ENCODE data around the gene ANKRD2. TPM values are rescaled to one million over a fixed set of nuclear protein-coding genes. Genes with fewer than 3 reads are reported as not detected.

Gene ANKRD2
- total and polyA plus RNA-seq, 4 donors = 1.2 to 3.1 (median 3.0) TPM; not detected in 1

GRCh38 chr10:97590082-97590747 lies 17.6 kb downstream of the ANKRD2 start:
- Histone ChIP-seq H3K27me3 (ENCODE audit: control insufficient read depth in 3 of 3, insufficient read depth in 3 of 3, low read length in 2 of 3) (no peaks in the 10 kb centered on the region), H3K9ac (ENCODE audit: insufficient read depth in 1 of 2, low read length in 2 of 2) (no peak overlapping the region)
- DNase-seq = no peak

GRCh38 chr10:97590748-97591495 lies 18.3 kb downstream of the ANKRD2 start:
- no peak for ATAC-seq (ENCODE audit: insufficient read depth, low FRiP score)
- H3K27me3 ChIP-seq (ENCODE audit: control insufficient read depth in 3 of 3, insufficient read depth in 3 of 3, low read length in 2 of 3) = no peaks in the 10 kb centered on the region
- WGBS, 2 donors = 74 to 77% methylated on average over 5 of the region's 5 CpGs
- no peak overlapping the region for H3K4me3 ChIP-seq
- peaks cover 0 to under 1% (median 0%) of the 10 kb centered on the region in 5 donors for H3K4me1 ChIP-seq (ENCODE audit: control insufficient read depth in 5 of 5, insufficient read depth in 5 of 5, low read length in 5 of 5)
- no peaks in the 10 kb centered on the region for H3K9me3 ChIP-seq (ENCODE audit: control insufficient read depth in 4 of 4, insufficient read depth in 3 of 4, low read length in 3 of 4)
- H3K36me3 ChIP-seq (ENCODE audit: control insufficient read depth in 4 of 4, insufficient read depth in 4 of 4, low read length in 4 of 4) = no peaks in the 10 kb centered on the region
- H3K27ac ChIP-seq (ENCODE audit: low read depth in 1 of 2, low read length in 1 of 2) = no peak overlapping the region
- no peak overlapping the region for H3K9ac ChIP-seq (ENCODE audit: insufficient read depth in 1 of 2, low read length in 2 of 2)
- TF ChIP-seq CTCF (IDR thresholded peaks at IDR 0.05; ENCODE audit: control extremely low read depth, extremely low read depth) = no peak
- no peak for DNase-seq

More at GRCh38 chr10:97590082-97590747, 17.6 kb downstream of the ANKRD2 start:
- WGBS, 2 donors = 90 to 95% methylated on average over 15 of the region's 15 CpGs
- H3K4me1 ChIP-seq (ENCODE audit: control insufficient read depth in 5 of 5, insufficient read depth in 5 of 5, low read length in 5 of 5) = peaks cover 0 to 3% (median 0%) of the 10 kb centered on the region in 5 donors
- H3K36me3 ChIP-seq (ENCODE audit: control insufficient read depth in 4 of 4, insufficient read depth in 4 of 4, low read length in 4 of 4) = no peaks in the 10 kb centered on the region
- no peak overlapping the region for H3K27ac ChIP-seq (ENCODE audit: low read depth in 1 of 2, low read length in 1 of 2)
- H3K4me3 ChIP-seq = no peak overlapping the region
- no peak for ATAC-seq (ENCODE audit: insufficient read depth, low FRiP score)
- TF ChIP-seq CTCF (IDR thresholded peaks at IDR 0.05; ENCODE audit: control extremely low read depth, extremely low read depth) = no peak
- H3K9me3 ChIP-seq (ENCODE audit: control insufficient read depth in 4 of 4, insufficient read depth in 3 of 4, low read length in 3 of 4) = no peaks in the 10 kb centered on the region

- Histone ChIP-seq H3K9ac (ENCODE audit: insufficient read depth in 1 of 2, low read length in 2 of 2) (no peak overlapping the region), H3K36me3 (ENCODE audit: control insufficient read depth in 4 of 4, insufficient read depth in 4 of 4, low read length in 4 of 4) (no peaks in the 10 kb centered on the region), H3K27ac (ENCODE audit: low read depth in 1 of 2, low read length in 1 of 2) (no peak overlapping the region), H3K27me3 (ENCODE audit: control insufficient read depth in 3 of 3, insufficient read depth in 3 of 3, low read length in 2 of 3) (no peaks in the 10 kb centered on the region), H3K4me3 (no peak overlapping the region), H3K9me3 (ENCODE audit: control insufficient read depth in 4 of 4, insufficient read depth in 3 of 4, low read length in 3 of 4) (no peaks in the 10 kb centered on the region), H3K4me1 (ENCODE audit: control insufficient read depth in 5 of 5, insufficient read depth in 5 of 5, low read length in 5 of 5) (peaks cover 0 to 5% (median 0%) of the 10 kb centered on the region in 5 donors)
- TF ChIP-seq CTCF (IDR thresholded peaks at IDR 0.05; ENCODE audit: control extremely low read depth, extremely low read depth) = no peak
- WGBS, 2 donors = 69 to 83% methylated on average over 4 of the region's 4 CpGs
- ATAC-seq (ENCODE audit: insufficient read depth, low FRiP score) = no peak
- DNase-seq = peak in 2 of 3 donors; percentile 20 to 21
Measured at GRCh38 chr10:97593421-97593820, 20.8 kb downstream of the ANKRD2 start.
